WTC11 (cell line): ENCODE measurements around the gene FAM221B. TPM values are rescaled to one million over a fixed set of nuclear protein-coding genes. Genes with fewer than 3 reads are reported as not detected.

Experiments
- ATAC-seq: fragments of 200-7000 bp; cut with Tn5 transposase; 2 replicates; pipeline ENCODE4 v1.10.0; 2021; ENCODE audit warnings: mild to moderate bottlenecking, moderate library complexity
- CTCF ChIA-PET: fragments of 300-600 bp; sonication (Branson Sonifier 250); formaldehyde crosslinking; loops from one replicate; lab custom pipeline; 2021; ENCODE audit warnings: antibody characterized with exemption; lab: Charles Lee
- POLR2A ChIA-PET: fragments of 350-600 bp; sonication (Branson Sonifier 250); formaldehyde crosslinking; loops from one replicate; lab custom pipeline; 2021; ENCODE audit warnings: antibody characterized with exemption; lab: Charles Lee
- DNase-seq: peaks from one replicate; pipeline ENCODE4 v3.0.0; 2021; ENCODE audit warnings: low spot score
- H3K27ac Mint-ChIP-seq: 2 replicates; pipeline ENCODE4 v1.8.0; 2021; ENCODE audit warnings: mixed read lengths
- H3K27me3 Mint-ChIP-seq: 2 replicates; pipeline ENCODE4 v1.8.0; 2021; ENCODE audit warnings: low read depth, mild to moderate bottlenecking, moderate library complexity, mixed read lengths
- H3K36me3 Mint-ChIP-seq: 2 replicates; pipeline ENCODE4 v1.8.0; 2021; ENCODE audit warnings: mixed read lengths
- H3K4me1 Mint-ChIP-seq: 2 replicates; pipeline ENCODE4 v1.8.0; 2022; ENCODE audit warnings: mixed read lengths
- H3K4me3 Mint-ChIP-seq: 2 replicates; pipeline ENCODE4 v1.8.0; 2021; ENCODE audit warnings: mild to moderate bottlenecking, moderate library complexity, mixed read lengths
- H3K9me3 Mint-ChIP-seq: 2 replicates; pipeline ENCODE4 v1.8.0; 2021; ENCODE audit warnings: mixed read lengths
- ETV6 ChIP-seq: sonication (generic); formaldehyde crosslinking; IDR thresholded peaks from 2 replicates; pipeline ENCODE4 v1.8.1; 2022; ENCODE audit warnings: mild to moderate bottlenecking, missing genetic modification reagents
- FOXJ3 ChIP-seq: sonication (generic); formaldehyde crosslinking; IDR thresholded peaks from 2 replicates; pipeline ENCODE4 v1.9.0; 2021; ENCODE audit warnings: missing genetic modification reagents, mild to moderate bottlenecking, borderline replicate concordance
- GRHL2 ChIP-seq: fragments of 250-450 bp; sonication (Bioruptor Pico); IDR thresholded peaks from 2 replicates; pipeline ENCODE4 v1.8.0; 2022; ENCODE audit warnings: mild to moderate bottlenecking, moderate library complexity; ENCODE audit not compliant: insufficient replicate concordance, severe bottlenecking
- IRF1 ChIP-seq: sonication (generic); formaldehyde crosslinking; IDR thresholded peaks from 2 replicates; pipeline ENCODE4 v1.8.0; 2023; ENCODE audit warnings: missing genetic modification reagents
- NFYB ChIP-seq: sonication (generic); formaldehyde crosslinking; conservative IDR thresholded peaks from 2 replicates; pipeline ENCODE4 v1.8.0; 2022; ENCODE audit warnings: low read depth, missing genetic modification reagents
- PRDM15 ChIP-seq: sonication (generic); formaldehyde crosslinking; IDR thresholded peaks from 2 replicates; pipeline ENCODE4 v1.8.0; 2022; ENCODE audit warnings: missing genetic modification reagents
- RORB ChIP-seq: fragments of 250-450 bp; sonication (Bioruptor Pico); IDR thresholded peaks from 2 replicates; pipeline ENCODE4 v1.9.0; 2021; ENCODE audit warnings: mild to moderate bottlenecking
- TEAD4 ChIP-seq: sonication (generic); formaldehyde crosslinking; IDR thresholded peaks from 2 replicates; pipeline ENCODE4 v1.8.0; 2022; ENCODE audit warnings: mild to moderate bottlenecking, missing genetic modification reagents
- total RNA-seq: library from RNA; stranded (reverse); gene quantifications from 3 replicates; pipeline ENCODE4 v1.2.3, GENCODE V29; 2021
- TF ChIP-seq, protein P1 (sequence below): sonication (generic); formaldehyde crosslinking; IDR thresholded peaks from 2 replicates; pipeline ENCODE4 v1.8.1; 2022; ENCODE audit warnings: low read depth, mild to moderate bottlenecking, moderate library complexity, missing genetic modification reagents, borderline replicate concordance
- TF ChIP-seq, protein P2 (sequence below): sonication (generic); formaldehyde crosslinking; IDR thresholded peaks from 2 replicates; pipeline ENCODE4 v1.8.1; 2022; ENCODE audit warnings: mild to moderate bottlenecking, moderate library complexity, missing genetic modification reagents
- TF ChIP-seq, protein P3 (sequence below): sonication (generic); formaldehyde crosslinking; IDR thresholded peaks from 2 replicates; pipeline ENCODE4 v1.8.1; 2022; ENCODE audit warnings: low read depth, missing genetic modification reagents, borderline replicate concordance
- TF ChIP-seq, protein P4 (sequence below): fragments of 200-600 bp; IDR thresholded peaks from 2 replicates; pipeline ENCODE4 v1.8.0; 2022; ENCODE audit warnings: antibody characterized with exemption

Gene FAM221B
- total RNA-seq, 1 experiment from 2014 or later, result 0.11 TPM

GRCh38 chr9:35827486-35827885 lies 1.0 kb downstream of the FAM221B start (continued):
- TF ChIP-seq, protein P1, sequence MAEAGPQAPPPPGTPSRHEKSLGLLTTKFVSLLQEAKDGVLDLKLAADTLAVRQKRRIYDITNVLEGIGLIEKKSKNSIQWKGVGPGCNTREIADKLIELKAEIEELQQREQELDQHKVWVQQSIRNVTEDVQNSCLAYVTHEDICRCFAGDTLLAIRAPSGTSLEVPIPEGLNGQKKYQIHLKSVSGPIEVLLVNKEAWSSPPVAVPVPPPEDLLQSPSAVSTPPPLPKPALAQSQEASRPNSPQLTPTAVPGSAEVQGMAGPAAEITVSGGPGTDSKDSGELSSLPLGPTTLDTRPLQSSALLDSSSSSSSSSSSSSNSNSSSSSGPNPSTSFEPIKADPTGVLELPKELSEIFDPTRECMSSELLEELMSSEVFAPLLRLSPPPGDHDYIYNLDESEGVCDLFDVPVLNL (CRISPR knock-in tag), result no peak
- TF ChIP-seq RORB (no peak), GRHL2 (CRISPR knock-in tag) (no peak)
- TF ChIP-seq, protein P2, sequence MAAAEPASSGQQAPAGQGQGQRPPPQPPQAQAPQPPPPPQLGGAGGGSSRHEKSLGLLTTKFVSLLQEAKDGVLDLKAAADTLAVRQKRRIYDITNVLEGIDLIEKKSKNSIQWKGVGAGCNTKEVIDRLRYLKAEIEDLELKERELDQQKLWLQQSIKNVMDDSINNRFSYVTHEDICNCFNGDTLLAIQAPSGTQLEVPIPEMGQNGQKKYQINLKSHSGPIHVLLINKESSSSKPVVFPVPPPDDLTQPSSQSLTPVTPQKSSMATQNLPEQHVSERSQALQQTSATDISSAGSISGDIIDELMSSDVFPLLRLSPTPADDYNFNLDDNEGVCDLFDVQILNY (CRISPR knock-in tag), result no peak
- TF ChIP-seq, protein P3, sequence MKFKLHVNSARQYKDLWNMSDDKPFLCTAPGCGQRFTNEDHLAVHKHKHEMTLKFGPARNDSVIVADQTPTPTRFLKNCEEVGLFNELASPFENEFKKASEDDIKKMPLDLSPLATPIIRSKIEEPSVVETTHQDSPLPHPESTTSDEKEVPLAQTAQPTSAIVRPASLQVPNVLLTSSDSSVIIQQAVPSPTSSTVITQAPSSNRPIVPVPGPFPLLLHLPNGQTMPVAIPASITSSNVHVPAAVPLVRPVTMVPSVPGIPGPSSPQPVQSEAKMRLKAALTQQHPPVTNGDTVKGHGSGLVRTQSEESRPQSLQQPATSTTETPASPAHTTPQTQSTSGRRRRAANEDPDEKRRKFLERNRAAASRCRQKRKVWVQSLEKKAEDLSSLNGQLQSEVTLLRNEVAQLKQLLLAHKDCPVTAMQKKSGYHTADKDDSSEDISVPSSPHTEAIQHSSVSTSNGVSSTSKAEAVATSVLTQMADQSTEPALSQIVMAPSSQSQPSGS (CRISPR knock-in tag), result no peak

- Mint-ChIP-seq H3K27ac (no peak overlapping the region), H3K27me3 (peaks cover 2% of the 10 kb centered on the region; the same call in 1 of the 2 replicates), H3K4me3 (no peak overlapping the region), H3K36me3 (no peaks in the 10 kb centered on the region), H3K9me3 (no peaks in the 10 kb centered on the region), H3K4me1 (peaks cover 33% of the 10 kb centered on the region)
- TF ChIP-seq, protein P1 (CRISPR knock-in tag), result no peak
- TF ChIP-seq NFYB (no peak), ETV6 (no peak), FOXJ3 (CRISPR knock-in tag) (no peak), PRDM15 (no peak), IRF1 (CRISPR knock-in tag) (no peak), TEAD4 (no peak)
- TF ChIP-seq, protein P4, sequence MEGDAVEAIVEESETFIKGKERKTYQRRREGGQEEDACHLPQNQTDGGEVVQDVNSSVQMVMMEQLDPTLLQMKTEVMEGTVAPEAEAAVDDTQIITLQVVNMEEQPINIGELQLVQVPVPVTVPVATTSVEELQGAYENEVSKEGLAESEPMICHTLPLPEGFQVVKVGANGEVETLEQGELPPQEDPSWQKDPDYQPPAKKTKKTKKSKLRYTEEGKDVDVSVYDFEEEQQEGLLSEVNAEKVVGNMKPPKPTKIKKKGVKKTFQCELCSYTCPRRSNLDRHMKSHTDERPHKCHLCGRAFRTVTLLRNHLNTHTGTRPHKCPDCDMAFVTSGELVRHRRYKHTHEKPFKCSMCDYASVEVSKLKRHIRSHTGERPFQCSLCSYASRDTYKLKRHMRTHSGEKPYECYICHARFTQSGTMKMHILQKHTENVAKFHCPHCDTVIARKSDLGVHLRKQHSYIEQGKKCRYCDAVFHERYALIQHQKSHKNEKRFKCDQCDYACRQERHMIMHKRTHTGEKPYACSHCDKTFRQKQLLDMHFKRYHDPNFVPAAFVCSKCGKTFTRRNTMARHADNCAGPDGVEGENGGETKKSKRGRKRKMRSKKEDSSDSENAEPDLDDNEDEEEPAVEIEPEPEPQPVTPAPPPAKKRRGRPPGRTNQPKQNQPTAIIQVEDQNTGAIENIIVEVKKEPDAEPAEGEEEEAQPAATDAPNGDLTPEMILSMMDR, result peak; percentile 44; the same call in 1 of the 2 replicates
- ChIA-PET POLR2A (no interaction called here), CTCF (interaction anchor here (0.5 to 4.8 kb wide), 30 partner anchors 9 to 274 kb away, joined by 3 to 79 read pairs (median 4); partner anchors contain the start of genes CCDC107, HINT2, NPR2 and RMRP)
- ATAC-seq, result peak; percentile 13
- no peak for DNase-seq
Measured at GRCh38 chr9:35826071-35826701, 2.3 kb downstream of the FAM221B start.
